CD4-positive, alpha-beta T cell treated with Interferon alpha-2 for 1 hour (primary cell): Measurements from ENCODE around the gene VWA7.
"Not testable (repeated sequence)": the region's sequence is repeated elsewhere in the genome, so short reads cannot be mapped to it uniquely, and the experiment has no call there.

Experiments
- DNase-seq, 2 donors: peaks; one replicate each; pipeline ENCODE4 v3.0.0-alpha.2; 2020 to 2022

VWA7 gene

DNA sequence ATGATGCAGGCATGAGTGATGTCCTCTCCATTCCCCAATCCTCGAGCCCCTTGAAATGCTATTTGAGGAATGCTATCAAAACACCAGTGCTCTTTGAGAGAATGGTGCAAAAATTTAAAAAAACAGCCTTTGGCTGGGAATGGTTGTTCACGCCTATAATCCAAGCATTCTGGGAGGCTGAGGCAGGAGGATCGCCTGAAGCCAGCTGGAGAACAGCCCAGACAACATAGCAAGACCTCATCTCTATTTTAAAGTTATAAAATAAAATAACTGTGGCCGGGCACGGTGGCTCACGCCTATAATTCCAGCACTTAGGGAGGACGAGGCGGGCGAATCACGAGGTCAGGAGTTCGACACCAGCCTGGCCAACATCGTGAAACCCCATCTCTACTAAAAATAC is 22.7 kb upstream of the VWA7 start:
- no peak for DNase-seq

DNA sequence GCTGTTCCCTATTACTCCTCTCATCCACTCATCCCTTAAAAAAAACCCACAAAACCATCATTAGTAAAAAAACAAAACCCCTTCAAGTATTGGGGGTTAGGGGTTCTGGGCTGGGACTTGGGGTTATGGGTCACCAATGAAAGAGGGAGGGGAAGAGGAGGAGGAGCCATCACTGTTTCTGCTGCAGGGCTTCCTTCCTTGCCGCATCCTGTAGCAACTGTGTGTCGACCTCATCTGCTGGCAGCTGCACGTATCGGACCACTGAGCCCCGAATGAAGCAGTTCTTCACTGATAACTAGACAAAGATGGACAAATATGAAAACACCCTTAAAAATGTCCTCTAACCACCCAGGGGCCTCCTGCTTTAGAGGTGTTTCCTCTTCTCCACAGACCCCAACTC is 20.5 kb upstream of the VWA7 start:
- DNase-seq, result peak; percentile 53 to 65

DNA sequence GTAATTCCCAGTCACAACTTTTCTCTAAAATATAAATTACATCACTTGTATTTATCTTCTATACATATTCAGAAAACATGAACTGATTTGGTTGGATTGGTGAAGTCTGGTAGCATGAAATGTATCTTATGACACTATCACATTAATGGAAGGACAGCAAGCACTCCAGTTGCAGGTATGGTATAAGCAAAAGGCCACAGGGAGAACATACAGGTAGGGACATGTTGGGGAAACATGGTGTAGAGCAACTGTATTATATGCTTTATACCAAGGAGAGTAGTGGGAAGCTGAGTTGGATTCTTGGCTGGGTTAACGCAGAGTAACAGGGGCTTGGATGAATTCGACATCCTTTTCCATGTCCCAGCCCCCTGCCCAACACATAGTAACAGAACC is 19.9 kb upstream of the VWA7 start:
- DNase-seq, result no peak

- DNase-seq, result peak; percentile 90 to 91
These were observed 18.6 kb upstream of the VWA7 start, which contains the start of gene VARS1 for GRCh38 chr6:31795616-31796298. VARS1 (minus strand) TSS chr6:31795752; CDS start chr6:31795217, 535 bp downstream.

DNA sequence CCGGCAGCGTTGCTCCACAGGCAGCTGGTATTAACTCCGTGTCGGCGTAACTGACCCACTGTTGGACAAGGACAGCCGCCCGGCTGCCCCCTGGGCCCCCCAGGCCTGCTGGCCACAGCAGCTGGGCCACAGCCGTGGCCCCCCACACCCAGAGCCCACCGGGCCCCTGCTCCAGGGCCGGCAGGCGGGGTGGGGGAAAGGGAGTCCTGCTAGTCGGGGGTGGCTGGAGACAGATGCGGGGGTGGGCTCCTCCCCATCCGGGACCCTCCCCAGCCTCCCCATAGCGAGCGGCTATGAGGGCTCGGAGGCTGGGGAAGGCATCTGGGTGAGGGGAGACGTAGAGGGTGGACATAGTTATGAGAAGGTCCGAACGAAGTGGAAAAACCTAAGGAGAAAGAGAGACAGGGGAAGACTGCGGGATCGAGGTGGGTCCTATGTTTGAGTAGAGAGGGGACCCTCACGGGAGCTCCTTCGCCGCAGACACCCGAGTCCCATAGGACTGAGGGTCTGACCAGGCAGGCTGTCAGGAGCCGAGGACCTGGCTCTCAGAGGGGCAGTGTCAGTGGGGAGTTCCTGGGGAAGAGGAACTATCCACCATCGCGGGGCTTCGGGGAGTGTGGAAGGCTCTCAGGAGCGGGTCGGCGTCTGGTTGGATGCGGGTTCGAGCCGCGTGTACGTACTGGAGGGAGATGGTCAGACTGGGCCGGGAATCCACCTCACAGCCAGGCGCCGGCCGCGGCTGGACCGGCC is 17.9 kb upstream of the VWA7 start:
- no peak for DNase-seq

- DNase-seq, result no peak
These were observed 17.3 kb upstream of the VWA7 start for GRCh38 chr6:31794294-31794865.

GRCh38 chr6:31793927-31794245 is 16.8 kb upstream of the VWA7 start:
- not testable (repeated sequence) for DNase-seq

DNA sequence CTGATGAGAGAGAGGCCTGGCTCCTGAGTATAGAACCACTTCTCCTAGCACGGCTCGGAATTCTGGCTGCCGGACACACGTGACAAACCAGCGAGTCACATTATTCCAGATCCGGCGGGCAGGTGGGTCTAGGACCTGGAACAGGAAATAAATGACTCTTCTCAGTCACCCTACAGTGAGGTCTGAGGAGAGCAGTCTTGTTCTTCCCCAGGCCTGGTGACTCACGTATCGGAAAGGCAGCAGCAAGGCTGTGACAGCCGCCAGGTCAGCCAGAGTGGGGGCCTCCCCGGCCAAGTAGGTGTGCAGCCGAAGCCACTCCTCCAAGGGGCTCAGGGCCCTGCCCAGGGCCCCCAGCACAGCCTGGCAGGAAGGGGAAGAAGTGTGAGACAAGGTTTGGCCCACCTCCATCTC is 15.6 kb upstream of the VWA7 start:
- DNase-seq, result no peak

- no peak for DNase-seq
These were observed 14.9 kb upstream of the VWA7 start for GRCh38 chr6:31792090-31792374.

GRCh38 chr6:31791324-31792089 is 14.4 kb upstream of the VWA7 start:
- peak; percentile 40 to 49 for DNase-seq

DNA sequence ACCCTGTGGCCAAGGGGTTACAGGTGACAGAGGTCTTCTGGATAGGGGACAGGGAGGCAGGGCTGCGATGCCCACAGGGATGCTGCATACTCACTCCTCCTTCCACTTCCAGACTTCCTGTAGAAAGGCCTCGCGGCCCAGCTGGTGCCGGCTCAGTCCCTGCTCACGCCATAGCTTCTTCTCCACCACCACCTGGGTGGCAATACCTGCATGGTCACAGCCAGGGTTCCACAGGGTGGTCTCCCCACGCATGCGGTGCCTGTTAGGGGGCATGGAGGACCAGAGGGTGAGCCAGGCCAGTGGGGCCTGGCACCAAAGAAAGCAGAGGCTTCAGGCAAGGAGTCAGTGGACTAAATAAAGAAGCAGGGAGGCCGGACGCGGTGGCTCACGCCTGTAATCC is 8.3 kb upstream of the VWA7 start:
- no peak for DNase-seq

DNA sequence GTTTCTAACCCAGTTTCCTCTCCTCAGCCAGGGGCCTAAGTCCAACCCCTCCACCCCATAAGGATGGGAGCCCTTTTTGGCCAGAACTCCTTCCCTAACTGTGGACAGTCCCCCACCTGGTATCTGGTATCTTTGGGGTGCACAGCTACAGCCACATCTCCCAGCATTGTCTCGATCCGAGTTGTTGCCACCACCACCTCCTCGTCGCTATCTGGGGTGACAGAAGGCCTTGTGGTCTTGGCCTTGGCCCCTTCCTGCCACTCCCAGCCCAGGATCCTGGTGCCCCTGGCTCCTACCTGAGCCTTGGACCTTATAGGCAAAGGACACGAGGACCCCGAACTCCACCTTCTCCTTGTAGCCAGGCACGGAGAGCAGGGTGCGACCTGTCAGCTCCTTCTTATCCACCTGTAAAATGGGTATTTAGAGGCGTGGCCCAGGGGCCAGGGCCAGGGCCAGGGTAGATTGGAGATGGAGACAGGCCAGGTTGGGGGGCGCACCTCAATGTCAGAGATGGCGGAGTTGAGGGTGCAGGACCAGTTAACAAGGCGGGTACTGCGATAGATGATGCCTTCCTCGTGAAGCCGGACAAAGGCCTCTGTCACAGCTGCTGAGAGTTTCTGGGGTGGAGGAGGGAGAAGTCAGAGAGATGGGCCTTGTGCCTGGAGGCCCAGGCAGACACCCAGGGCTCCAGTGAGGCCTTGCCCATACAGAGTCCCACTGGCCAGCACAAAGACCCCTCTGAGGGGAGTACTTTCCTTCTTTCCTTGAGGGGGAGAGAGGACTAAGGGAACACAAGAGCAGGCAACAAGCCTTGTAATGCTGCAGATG is 7.2 kb upstream of the VWA7 start:
- DNase-seq, result no peak

GRCh38 chr6:31782126-31782855 is 5.2 kb upstream of the VWA7 start:
- no peak for DNase-seq

DNA sequence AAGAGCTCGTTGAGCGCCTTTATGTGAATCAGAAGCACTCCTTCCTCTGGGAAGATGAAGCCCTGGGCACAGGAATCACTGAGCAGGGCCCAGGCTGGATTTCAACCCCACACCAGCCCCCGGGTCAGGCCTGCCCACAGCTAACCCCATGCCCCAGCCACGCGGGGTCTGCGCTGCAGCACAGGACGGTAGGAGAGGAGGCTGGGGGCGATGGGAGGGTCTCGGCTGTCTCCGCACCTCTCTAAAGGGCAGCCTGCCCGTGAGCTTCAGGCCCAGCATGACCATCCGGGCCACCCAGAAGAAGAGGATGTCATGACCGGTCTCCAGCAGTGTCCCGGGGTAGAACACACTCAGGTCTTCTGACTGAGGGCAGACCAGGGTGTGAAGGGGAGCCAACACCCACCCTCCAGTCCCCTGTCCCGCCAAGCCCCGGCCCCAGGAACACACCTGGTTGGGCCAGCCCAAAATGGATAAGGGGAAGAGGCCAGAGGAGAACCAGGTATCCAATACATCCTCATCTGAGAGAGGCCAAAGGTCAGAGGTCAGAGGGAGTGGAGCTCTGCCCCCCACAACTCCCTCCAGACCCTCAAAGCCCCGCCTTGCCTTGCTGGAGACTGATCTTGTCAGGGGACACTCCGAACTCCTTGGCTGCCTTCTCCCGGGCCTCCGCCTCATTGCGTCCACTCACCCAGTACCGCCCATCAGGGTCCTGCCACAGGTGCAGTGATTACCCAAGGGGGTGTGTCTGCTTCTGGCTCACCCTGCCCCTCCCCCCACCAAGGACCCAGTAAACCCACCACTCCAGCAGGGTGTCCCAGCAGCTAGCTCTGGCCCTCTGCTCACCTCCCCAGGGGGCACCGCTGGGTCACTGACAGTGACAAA is 4.4 kb upstream of the VWA7 start:
- DNase-seq, result no peak

GRCh38 chr6:31780507-31781243 is 3.5 kb upstream of the VWA7 start:
- DNase-seq, result no peak

- no peak for DNase-seq
These were observed 2.8 kb upstream of the VWA7 start for GRCh38 chr6:31779908-31780307.

DNA sequence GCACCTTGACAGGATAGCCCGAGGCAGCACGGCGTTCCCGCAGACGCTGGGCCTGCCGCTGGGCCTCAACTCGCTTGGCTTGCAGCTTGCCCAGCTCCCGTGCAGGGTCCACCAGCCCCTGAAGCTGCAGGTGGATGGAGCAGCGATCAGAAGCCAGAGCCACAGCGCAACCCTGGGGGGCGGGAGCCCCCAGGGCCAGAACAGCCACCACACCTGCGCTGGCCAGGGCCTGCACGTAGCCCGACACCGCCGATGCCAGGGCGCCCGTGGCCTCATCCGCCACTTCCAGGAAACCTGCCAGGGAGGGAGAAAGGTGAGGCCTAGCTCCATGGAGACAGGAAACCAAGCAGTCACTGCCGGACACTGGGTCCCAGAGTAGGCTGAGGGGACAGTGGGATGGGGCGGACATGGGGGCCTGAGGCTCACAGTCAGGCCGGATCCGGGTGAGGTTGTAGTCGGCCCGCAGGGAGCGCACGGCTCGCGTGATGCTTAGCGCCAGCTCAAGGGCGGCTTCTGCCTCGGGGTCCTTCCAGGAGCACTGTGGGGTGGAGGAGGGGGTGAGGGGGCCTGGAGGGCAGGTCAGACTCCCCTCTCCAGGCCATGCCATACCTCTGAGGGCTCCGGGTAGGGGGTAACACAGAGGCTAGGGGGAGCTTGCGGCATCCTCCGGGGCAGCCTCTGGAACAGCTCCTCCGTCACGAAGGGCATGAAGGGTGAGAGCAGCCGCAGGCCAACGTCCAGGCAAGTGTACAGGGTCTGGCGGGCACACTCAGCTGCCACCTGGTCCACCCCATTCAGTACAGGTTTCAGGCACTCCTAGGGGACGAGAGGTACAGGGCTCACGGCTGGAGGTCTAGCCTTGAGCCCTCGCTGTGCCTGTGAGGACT is 2.1 kb upstream of the VWA7 start:
- DNase-seq, result no peak

GRCh38 chr6:31778193-31778592 is 1.1 kb upstream of the VWA7 start:
- DNase-seq, result no peak

DNA sequence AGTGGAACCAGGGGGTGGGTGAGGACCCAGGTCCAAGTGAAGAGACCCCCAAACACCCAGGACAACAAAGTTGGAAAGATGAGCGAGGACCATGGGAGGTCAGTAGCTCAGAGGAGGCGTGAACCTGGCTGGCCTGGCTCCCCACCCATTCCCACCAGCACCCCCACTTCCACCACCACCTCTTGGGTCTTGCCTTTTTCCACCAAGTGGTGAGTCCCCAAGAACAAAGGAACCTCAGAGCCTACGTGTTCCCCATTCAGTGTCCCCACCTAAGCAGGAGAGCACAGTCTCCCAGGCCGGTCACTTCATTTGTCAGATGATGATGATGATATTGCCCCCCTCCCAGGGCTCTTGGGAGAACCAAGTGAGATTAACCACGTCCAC is 531 bp upstream of the VWA7 start:
- no peak for DNase-seq
